PC-9 (cell line): ENCODE data around the gene TTBK2. TPM values are rescaled to one million over a fixed set of nuclear protein-coding genes. Genes with fewer than 3 reads are reported as not detected.
"Not testable (repeated sequence)": the region's sequence is repeated elsewhere in the genome, so short reads cannot be mapped to it uniquely, and the experiment has no call there.

Experiments used
- BruUV-seq: library from RNA; stranded (reverse); fragments of 400-500 nt; replicated peaks from 2 replicates; lab custom pipeline; 2021; lab: Mats Ljungman, UMichigan
- CTCF ChIA-PET: fragments of 300-600 bp; sonication (Branson Sonifier 250); formaldehyde crosslinking; loops from one replicate; lab custom pipeline; 2022; ENCODE audit warnings: antibody characterized with exemption; lab: Charles Lee
- POLR2A ChIA-PET: fragments of 300-600 bp; sonication (Branson Sonifier 250); formaldehyde crosslinking; loops from one replicate; lab custom pipeline; 2022; ENCODE audit warnings: antibody characterized with exemption; ENCODE audit not compliant: unreplicated experiment; lab: Charles Lee
- DNase-seq, 2 experiments: peaks; one replicate each; pipeline versions ENCODE4 v3.0.0 to v3.0.0-alpha.2; 2015 to 2022; ENCODE audit warnings: mixed read lengths in 1 of 2
- H2AFZ ChIP-seq: fragments of 200-600 bp; sonication (generic); 2 replicates; pipeline ENCODE4 v1.8.1; 2017; ENCODE audit warnings: antibody characterized with exemption
- H3F3A ChIP-seq: fragments of 200-600 bp; sonication (generic); 2 replicates; pipeline ENCODE4 v1.8.1; 2017; ENCODE audit warnings: antibody characterized with exemption, mild to moderate bottlenecking, low read depth; ENCODE audit not compliant: insufficient read depth
- H3K27ac ChIP-seq: fragments of 200-600 bp; sonication (generic); 2 replicates; pipeline ENCODE4 v1.6.1; 2016; ENCODE audit warnings: mixed run types
- H3K27me3 ChIP-seq: fragments of 200-600 bp; sonication (generic); 2 replicates; pipeline ENCODE4 v1.6.1; 2016; ENCODE audit warnings: low read depth, mixed run types; ENCODE audit not compliant: insufficient read depth
- H3K36me3 ChIP-seq: fragments of 200-600 bp; sonication (generic); 2 replicates; pipeline ENCODE4 v1.6.1; 2016; ENCODE audit warnings: low read depth, mixed run types
- H3K4me1 ChIP-seq: fragments of 200-600 bp; sonication (generic); replicated peaks from 2 replicates; pipeline ENCODE4 v1.6.1; 2016; ENCODE audit warnings: mixed run types; ENCODE audit not compliant: insufficient read depth
- H3K4me2 ChIP-seq: fragments of 200-600 bp; sonication (generic); 2 replicates; pipeline ENCODE4 v1.6.1; 2017; ENCODE audit warnings: mixed run types
- H3K4me3 ChIP-seq: fragments of 200-600 bp; sonication (generic); 2 replicates; pipeline ENCODE4 v1.6.1; 2016; ENCODE audit warnings: mixed run types
- H3K79me2 ChIP-seq: fragments of 200-600 bp; sonication (generic); 2 replicates; pipeline ENCODE4 v1.6.1; 2017; ENCODE audit warnings: low read depth, mixed run types
- H3K9me2 ChIP-seq: fragments of 200-600 bp; sonication (generic); 2 replicates; pipeline ENCODE4 v1.8.1; 2017; ENCODE audit warnings: mild to moderate bottlenecking; ENCODE audit not compliant: insufficient read depth
- H3K9me3 ChIP-seq: fragments of 200-600 bp; sonication (generic); 2 replicates; pipeline ENCODE4 v1.8.1; 2016; ENCODE audit warnings: low read depth; ENCODE audit not compliant: insufficient read depth
- H4K20me1 ChIP-seq: fragments of 200-600 bp; sonication (generic); 2 replicates; pipeline ENCODE4 v1.8.1; 2017; ENCODE audit not compliant: insufficient read depth
- EZH2 ChIP-seq: fragments of 200-600 bp; sonication (generic); IDR thresholded peaks from 2 replicates; pipeline ENCODE4 v1.8.0; 2017; ENCODE audit warnings: antibody characterized with exemption, low read depth
- intact Hi-C: fragments of 100-400 bp; cut with micrococcal nuclease; formaldehyde crosslinking; loops from one replicate; pipeline ENCODE4 v1.10.0; 2022; ENCODE audit not compliant: unreplicated experiment
- total RNA-seq: library from RNA; stranded (reverse); gene quantifications from 2 replicates; pipeline ENCODE4 v1.2.3, GENCODE V29; 2021
- TF ChIP-seq, protein P1 (sequence below): fragments of 200-600 bp; sonication (generic); conservative IDR thresholded peaks from 2 replicates; pipeline ENCODE4 v1.6.1; 2017; ENCODE audit warnings: mixed run types, antibody characterized with exemption, mild to moderate bottlenecking, moderate library complexity

The TTBK2 gene
- total RNA-seq, 1 experiment from 2014 or later = 22.6 TPM

DNA sequence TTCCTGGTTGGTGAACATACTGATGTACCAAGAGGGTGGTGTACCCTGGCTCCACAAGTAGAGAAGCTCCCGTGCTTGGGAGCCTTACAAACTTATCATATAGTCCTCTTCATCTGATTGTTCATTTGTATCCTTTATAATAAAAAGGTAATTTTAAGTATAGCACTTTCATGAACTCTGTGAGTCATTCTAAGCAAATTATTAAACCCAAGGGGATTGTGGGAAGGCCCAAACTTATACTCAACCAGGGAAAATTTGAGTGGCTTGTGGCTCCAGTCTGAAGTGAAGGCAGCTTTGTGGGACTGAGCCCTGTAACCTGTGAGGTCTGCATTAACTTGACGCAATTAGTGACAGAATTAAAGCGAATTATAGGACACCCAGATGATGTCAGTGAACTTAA lies 29.0 kb downstream of the TTBK2 start:
- BruUV-seq = no TSS peak

DNA sequence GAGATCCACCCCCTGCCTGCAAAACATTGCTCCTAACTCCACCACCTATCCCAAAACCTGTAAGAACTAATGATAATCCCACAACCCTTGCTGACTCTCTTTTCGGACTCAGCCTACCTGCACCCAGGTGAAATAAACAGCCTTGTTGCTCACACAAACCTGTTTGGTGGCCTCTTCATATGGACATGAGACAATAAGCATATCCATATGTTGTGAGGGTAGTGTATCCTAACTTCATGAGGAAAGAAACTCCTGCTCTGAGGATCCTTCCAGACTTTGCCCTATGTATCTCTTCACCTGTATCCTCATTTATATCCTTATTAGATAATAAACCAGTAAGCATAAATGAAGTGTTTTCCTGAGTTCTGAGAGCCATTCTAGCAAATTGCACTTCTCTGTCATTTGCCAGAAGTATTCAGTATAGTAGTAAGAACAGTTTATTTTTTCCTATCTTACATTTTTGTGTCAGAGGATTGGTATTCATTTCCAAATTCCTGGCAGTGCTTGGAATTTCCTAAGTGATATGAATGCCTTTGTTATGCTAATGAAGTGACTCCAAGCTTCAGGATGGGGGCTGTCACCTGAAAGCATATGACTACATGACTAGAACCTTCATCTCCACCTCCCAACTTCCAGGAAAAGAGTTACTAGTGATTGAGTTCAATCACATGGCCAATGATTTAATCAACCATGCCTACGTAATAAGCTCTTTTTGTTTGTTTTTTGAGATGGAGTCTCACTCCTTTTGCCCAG lies 30.2 kb downstream of the TTBK2 start:
- H3K9me3 ChIP-seq = no peaks in the 10 kb centered on the region
- no peak overlapping the region for H2AFZ ChIP-seq
- no peaks in the 10 kb centered on the region for H3K79me2 ChIP-seq
- ChIA-PET POLR2A (interaction anchor here (0.6 kb wide), 2 partner anchors 481 to 725 kb away, joined by 3 read pairs; partner anchors contain the start of genes TUBGCP4 and ZSCAN29), CTCF (no interaction called here)
- H3F3A ChIP-seq = peaks cover 11% of the 10 kb centered on the region; the same call in 1 of the 2 replicates
- TSS peak; percentile 41 for BruUV-seq
- H3K36me3 ChIP-seq = no peaks in the 10 kb centered on the region
- TF ChIP-seq, protein P1, sequence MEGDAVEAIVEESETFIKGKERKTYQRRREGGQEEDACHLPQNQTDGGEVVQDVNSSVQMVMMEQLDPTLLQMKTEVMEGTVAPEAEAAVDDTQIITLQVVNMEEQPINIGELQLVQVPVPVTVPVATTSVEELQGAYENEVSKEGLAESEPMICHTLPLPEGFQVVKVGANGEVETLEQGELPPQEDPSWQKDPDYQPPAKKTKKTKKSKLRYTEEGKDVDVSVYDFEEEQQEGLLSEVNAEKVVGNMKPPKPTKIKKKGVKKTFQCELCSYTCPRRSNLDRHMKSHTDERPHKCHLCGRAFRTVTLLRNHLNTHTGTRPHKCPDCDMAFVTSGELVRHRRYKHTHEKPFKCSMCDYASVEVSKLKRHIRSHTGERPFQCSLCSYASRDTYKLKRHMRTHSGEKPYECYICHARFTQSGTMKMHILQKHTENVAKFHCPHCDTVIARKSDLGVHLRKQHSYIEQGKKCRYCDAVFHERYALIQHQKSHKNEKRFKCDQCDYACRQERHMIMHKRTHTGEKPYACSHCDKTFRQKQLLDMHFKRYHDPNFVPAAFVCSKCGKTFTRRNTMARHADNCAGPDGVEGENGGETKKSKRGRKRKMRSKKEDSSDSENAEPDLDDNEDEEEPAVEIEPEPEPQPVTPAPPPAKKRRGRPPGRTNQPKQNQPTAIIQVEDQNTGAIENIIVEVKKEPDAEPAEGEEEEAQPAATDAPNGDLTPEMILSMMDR = no peak
- TF ChIP-seq EZH2 = no peak
- H3K4me3 ChIP-seq = no peak overlapping the region
- intact Hi-C loops = loop anchor here (1.0 kb wide), 1 partner anchor 32 kb away; no protein-coding TSS in a partner anchor
- H4K20me1 ChIP-seq = no peaks in the 10 kb centered on the region
- peak overlapping the region; percentile 43 for H3K27ac ChIP-seq
- peaks cover 15% of the 10 kb centered on the region for H3K4me1 ChIP-seq
- H3K4me2 ChIP-seq = peak overlapping the region; percentile 40
- no peaks in the 10 kb centered on the region for H3K27me3 ChIP-seq
- peak; percentile 41 to 82 for DNase-seq
- H3K9me2 ChIP-seq = no peaks in the 10 kb centered on the region

More for the DNA sequence above, 29.0 kb downstream of the TTBK2 start:
- Histone ChIP-seq H3K9me3 (no peaks in the 10 kb centered on the region), H3K36me3 (no peaks in the 10 kb centered on the region), H2AFZ (no peak overlapping the region), H3F3A (peaks cover 11% of the 10 kb centered on the region; the same call in 1 of the 2 replicates), H3K4me2 (no peak overlapping the region), H4K20me1 (no peaks in the 10 kb centered on the region), H3K9me2 (no peaks in the 10 kb centered on the region), H3K27me3 (no peaks in the 10 kb centered on the region), H3K4me1 (peaks cover 15% of the 10 kb centered on the region), H3K27ac (no peak overlapping the region), H3K4me3 (no peak overlapping the region), H3K79me2 (no peaks in the 10 kb centered on the region)
- TF ChIP-seq, protein P1 = no peak
- TF ChIP-seq EZH2 = no peak
- POLR2A ChIA-PET = interaction anchor here (0.7 kb wide), 1 partner anchor 1066 kb away, joined by 8 read pairs; no protein-coding TSS in a partner anchor
- DNase-seq = no peak
- CTCF ChIA-PET = no interaction called here
- intact Hi-C loops = no loop called here

DNA sequence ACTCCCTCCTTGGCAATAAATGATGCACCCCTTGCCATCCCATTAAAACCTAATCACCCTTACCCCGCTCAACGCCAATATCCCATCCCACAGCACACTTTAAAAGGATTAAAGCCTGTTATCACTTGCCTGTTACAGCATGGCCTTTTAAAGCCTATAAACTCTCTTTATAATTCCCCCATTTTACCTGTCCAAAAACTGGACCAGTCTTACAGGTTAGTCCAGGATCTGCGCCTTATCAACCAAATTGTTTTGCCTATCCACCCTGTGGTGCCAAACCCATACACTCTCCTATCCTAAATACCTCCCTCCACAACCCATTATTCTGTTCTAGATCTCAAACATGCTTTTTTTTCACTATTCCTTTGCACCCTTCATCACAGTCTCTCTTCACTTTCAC lies 33.2 kb downstream of the TTBK2 start:
- H4K20me1 ChIP-seq, DNase-seq, H3K36me3 ChIP-seq, BruUV-seq, H3K27me3 ChIP-seq, H3K79me2 ChIP-seq, H3K9me2 ChIP-seq, H2AFZ ChIP-seq, H3K9me3 ChIP-seq, POLR2A ChIA-PET, H3K4me2 ChIP-seq, intact Hi-C loops, H3K27ac ChIP-seq, CTCF ChIA-PET, H3K4me3 ChIP-seq: not testable (repeated sequence)
- peaks cover 11% of the 10 kb centered on the region; the same call in 1 of the 2 replicates for H3F3A ChIP-seq
- H3K4me1 ChIP-seq = peaks cover 15% of the 10 kb centered on the region
